Stimulated activated CD8-positive, alpha-beta memory T cell treated with anti-CD3 and anti-CD28 coated beads, Interleukin-2, amount 100 ng/mL, for 1 hour (primary cell): ENCODE data around the gene TBK1.

Experiments
- DNase-seq, 2 donors: peaks; one replicate each; pipeline ENCODE4 v3.0.0-alpha.2; 2020; ENCODE audit warnings: low read depth in 2 of 2

TBK1 gene

GRCh38 chr12:64452559-64453329, 824 bp downstream of the TBK1 start:
- no peak for DNase-seq

- no peak for DNase-seq
These were observed 3.6 kb downstream of the TBK1 start for GRCh38 chr12:64455506-64455905.

- DNase-seq, result no peak
These were observed 4.2 kb downstream of the TBK1 start for GRCh38 chr12:64456119-64456518.

DNA sequence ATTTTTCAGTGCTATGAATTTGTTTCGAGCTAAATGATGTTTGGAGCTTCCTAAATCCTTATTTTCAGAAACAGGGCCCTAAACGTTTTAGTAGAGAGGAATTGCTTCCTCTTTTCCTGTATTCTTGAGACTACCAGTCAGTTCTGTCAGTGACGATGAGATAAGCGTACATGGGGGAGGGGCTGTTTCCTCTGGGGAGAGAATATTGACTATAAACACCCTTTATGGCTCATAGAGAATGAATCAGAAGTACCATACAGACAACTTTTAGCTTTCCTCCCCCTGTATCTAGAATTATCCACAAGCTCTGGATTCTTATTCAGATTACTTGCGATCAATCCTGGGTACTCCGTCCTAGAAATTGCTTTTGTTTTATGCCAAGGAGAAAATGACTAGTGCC, 5.1 kb downstream of the TBK1 start:
- DNase-seq, result no peak

- no peak for DNase-seq
These were observed 5.5 kb downstream of the TBK1 start for GRCh38 chr12:64457466-64457865.

DNA sequence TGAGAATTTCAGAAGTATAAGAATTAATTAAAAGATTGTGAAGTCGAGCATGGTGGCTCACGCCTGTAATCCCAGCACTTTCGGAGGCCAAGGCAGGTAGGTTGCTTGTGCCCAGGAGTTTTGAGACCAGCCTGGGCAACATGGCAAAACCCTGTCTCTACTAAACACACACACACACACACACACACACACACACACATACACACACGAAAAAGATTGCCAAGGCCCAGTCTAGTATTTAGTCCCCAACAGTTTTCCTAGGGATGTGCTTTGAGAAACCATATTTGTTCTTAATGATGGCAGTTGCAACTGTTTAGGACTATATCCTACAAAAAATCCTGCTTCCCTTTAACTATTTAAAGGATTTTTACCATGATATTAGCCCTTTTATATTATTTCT, 6.0 kb downstream of the TBK1 start:
- DNase-seq, result no peak

- no peak for DNase-seq
These were observed 7.5 kb downstream of the TBK1 start for GRCh38 chr12:64459394-64459891.

DNA sequence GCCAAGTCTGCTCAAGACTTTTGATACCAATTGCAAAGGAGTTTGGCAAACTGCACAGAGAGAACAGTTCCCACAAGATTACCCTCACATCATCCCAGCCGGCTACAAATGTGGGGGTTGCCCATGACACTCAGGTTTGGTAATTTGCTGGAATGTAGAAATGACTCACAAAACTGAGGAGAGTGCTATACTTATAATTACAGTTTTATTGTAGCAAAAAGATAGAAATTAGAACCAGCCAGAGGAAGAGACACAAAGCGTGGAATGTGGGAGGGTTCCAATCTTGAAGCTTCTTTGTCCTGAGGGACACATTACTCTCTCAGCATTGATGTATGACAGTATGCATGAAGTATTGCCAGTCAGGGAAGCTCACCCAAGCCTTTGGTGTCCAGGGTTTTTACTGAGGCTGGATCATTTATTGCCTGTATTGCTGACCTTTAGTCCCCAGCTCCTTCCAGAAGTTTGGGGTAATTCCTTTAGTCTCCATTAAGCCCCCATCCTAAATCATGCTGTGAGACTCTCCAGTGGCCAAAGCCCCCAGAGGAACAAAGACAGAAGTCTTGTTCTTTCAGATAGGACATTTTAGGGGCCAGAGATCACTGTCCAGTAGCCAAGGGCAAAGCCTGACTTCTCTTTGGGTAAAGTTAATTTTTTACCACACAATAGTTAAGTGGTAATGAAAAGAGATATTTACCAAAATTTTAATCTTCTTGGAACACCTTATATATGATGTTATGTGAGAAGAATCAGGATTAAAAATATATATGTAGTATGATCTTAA, 9.9 kb downstream of the TBK1 start:
- DNase-seq, result no peak

DNA sequence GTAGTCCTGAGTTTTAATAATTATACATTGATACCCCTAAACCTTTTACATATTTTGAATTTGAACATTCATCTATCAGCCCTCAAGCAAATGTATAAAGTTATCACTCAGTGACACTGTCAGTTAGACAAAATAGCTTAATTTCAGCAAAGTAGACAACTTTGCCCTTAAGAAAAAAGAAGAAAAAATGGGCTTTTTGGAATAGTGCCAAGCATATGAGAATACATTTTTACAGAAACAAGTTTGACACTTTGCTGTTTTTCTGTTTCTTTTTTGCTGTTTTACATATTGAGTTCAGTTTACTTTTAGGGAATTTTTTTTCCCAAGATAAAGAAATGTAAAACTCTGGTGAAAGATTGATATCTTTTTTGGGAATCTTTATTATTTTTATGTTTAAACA, 14.3 kb downstream of the TBK1 start:
- no peak for DNase-seq

DNA sequence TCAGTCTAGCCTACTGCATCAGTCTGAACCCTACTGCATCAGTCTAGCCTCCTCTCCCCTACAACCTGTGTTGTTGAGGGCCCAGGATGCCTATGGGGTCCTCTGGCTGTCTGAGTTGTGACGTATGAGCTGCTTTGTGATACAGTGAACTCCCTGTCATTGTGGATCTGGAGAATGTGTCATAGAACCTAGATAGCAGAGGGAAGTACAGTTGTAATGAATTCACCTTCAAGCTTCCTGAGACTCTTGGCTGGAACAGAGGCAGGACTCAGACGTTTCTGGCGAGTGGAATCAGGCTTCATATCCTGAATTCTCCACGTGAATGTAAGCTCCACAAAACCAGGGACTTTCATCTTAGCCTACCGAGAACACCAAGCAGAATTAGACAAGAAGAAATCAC, 17.0 kb downstream of the TBK1 start:
- DNase-seq, result no peak

- DNase-seq, result no peak
These were observed 17.7 kb downstream of the TBK1 start for GRCh38 chr12:64469455-64470142.

DNA sequence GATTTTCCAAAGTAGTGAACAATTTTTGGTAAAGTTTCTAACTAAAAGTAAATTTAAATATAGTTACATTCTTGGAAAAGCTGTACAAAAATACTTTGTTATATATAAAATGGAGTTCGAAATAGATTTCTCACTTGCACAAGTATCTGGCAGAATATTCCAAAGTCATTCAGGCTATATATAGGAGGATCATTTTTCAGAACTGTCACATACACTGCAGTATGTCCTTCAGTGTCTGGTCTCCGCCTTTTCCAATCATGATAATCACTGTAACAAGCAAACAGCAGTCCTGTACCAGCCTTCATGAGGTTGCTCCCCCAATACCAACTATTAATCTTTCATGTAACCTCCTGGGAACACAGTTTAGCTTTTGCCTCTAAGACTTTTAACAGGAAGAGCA, 18.6 kb downstream of the TBK1 start:
- no peak for DNase-seq

DNA sequence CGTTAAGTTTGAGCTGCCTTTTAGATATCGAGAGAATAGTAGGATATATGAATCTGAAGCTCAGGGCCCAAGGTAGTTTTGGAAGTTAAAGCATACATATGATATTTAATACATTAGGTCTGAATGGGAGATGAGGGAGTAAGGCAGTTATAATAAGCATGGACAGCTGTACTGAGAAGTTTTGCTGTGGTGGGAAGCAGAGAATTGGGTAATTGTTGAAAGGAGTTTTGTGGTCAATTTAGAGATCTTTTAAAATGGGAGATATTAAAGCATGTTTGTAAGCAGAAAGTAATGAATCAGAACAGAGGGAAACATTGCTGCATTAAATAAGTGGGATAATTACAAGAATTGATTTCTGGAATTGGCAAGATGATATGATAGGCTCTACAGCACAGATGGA, 21.3 kb downstream of the TBK1 start:
- no peak for DNase-seq

DNA sequence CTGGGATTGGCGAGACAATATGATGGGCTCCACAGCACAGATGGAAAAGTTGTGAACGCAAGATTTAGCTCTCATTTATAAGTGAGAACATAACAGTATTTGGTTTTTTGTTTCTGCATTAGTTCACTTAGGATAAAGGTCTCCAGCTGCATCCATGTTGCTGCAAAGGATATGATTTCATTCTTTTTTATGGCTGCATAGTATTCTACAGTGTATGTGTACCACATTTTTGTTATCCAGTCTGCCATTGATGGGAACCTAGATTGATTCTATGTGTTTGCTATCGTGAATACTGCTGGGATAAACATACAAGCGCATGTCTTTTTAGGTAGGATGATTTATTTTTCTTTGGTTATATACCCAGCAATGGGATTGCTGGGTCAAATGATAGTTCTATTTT, 23.6 kb downstream of the TBK1 start:
- no peak for DNase-seq

- no peak for DNase-seq
These were observed 24.9 kb downstream of the TBK1 start for GRCh38 chr12:64476844-64477243.

DNA sequence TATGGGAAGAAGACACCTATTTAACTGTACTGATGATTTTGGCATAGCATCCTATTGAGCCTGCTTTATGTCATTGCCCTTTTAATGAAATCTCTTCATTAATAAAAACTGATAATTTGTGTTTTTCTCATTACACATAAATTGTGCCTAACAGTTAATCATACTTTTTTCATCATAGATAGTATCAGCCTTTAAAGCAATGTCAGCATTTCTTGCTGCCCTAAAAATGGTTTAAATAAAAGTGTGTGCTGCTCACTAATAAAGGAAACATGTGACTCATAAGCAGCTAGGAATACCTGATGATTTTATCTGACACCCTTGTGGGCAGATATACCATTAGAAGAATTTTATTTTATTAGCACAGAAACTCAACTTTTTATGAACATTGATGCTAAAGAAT, 26.7 kb downstream of the TBK1 start:
- DNase-seq, result no peak

DNA sequence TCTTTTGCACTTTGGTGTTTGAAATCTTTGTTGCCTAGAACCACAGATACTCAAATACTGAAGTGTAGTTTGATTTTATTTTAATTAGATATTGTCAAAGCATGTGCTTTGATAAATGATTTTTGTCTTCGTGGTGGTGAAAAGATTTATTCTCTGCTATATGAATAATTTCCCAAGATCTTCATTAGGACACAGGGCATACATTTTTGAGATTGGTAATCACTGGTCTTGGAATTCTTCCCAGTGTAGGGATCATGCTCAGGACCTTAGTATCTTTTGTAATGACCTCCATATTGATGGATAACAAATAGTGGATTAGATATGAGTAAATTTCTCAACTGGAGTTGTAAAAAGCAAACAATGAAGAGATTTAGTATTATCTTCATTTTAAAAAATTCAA, 28.2 kb downstream of the TBK1 start:
- no peak for DNase-seq

DNA sequence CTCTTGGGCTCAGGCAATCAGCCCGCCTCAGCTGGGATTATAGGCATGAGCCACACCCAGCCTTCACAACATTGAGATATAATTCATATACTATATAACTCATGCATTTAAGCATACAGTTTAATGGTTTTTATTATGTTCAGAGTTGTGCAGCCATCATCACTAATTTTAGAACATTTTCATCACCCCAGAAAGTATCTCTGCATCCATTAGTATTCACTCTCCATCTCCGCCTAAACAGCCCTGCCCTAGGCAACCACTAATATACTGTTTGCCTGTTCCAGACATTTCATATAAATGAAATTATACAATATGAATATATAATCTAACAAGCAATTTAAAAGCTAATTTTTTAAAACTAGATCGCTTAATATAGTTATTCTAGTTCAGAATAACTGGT, 34.7 kb downstream of the TBK1 start:
- no peak for DNase-seq

- DNase-seq, result no peak
These were observed 39.8 kb downstream of the TBK1 start for GRCh38 chr12:64491718-64492117.

GRCh38 chr12:64493513-64493912, 41.6 kb downstream of the TBK1 start:
- DNase-seq, result no peak

GRCh38 chr12:64494998-64495729, 43.2 kb downstream of the TBK1 start:
- DNase-seq, result no peak

- no peak for DNase-seq
These were observed 45.0 kb downstream of the TBK1 start for GRCh38 chr12:64496839-64497400.
